Measurements from ENCODE around the gene ZIK1. TPM values are rescaled to one million over a fixed set of nuclear protein-coding genes. Genes with fewer than 3 reads are reported as not detected.
A peak's percentile ranks its signal among the peaks of the same experiment; 100 is the strongest.

Gene ZIK1
- 1 to 10 TPM in 3 of 4 donors, not detected in 1; 1.6 to 8.0 (median 2.1) TPM for polyA plus RNA-seq
- long read RNA-seq, donor 1, partial matches to known transcripts = 0 of 1 reads
- long read RNA-seq, donor 1, other reads (novel, unspliced or antisense) = 0 of 1 reads
- long read RNA-seq, donor 2, partial matches to known transcripts = 0 of 1 reads
- long read RNA-seq, donor 2, other reads (novel, unspliced or antisense) = 0 of 1 reads
- long read RNA-seq, donor 3, partial matches to known transcripts = 0 of 1 reads
- long read RNA-seq, donor 3, other reads (novel, unspliced or antisense) = 0 of 1 reads
- long read RNA-seq, donor 4 = 0 reads
- long read RNA-seq, donor 5 = 0 reads
- long read RNA-seq, donor 6 = 0 reads
- long read RNA-seq, donor 7, partial matches to known transcripts = 0 of 1 reads
- long read RNA-seq, donor 7, other reads (novel, unspliced or antisense) = 0 of 1 reads
- long read RNA-seq, donor 8 = 0 reads
- long read RNA-seq, donor 9 = 0 reads
- long read RNA-seq, donor 10, full-length matches to known transcripts = 3 of 3 reads
- long read RNA-seq, donor 10, partial matches to known transcripts = 0 of 3 reads
- long read RNA-seq, donor 10, other reads (novel, unspliced or antisense) = 0 of 3 reads

DNA sequence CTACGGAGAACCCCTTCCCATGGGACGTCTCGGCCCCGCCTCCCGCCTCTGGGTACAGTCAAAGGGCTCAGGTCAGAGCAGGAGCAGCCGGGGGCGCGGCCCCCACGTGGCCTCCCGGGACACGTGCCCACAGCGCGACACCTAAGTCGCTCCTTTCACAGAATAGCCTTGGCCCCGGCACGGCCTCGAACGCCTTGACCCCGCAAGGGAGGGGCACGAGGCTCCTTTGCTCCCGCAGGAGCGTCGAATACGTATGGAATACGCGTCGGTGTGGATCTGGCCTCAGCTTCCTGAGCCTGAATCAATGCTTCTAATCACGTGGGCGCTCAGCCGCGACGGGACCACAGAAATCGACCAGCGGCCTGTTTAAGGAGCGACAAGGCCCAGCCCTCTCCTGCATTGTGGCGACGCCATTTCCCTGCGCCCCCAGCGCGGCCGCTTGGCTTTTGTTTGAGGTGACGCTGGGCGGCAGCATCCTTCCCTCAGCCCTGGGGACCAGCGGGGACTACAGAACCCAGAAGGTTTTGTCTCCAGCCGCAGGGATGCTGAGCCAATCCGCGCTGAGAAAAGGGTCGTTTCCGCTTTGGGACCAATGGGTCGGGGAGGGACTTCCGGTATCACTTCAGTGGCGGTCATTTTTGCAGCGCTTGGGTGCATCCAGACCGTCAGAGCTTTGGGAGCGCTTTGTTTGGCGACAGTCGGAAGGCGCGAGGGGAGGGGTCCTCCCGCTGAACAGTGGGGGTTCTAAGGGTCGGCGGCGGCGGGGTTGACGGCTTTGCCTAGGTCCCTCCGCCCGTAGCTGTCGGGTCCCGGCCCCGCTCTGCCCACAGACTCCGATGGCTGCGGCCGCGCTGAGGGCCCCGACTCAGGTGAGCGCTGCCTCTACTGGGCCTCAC is at the start of gene ZIK1:
ZIK1 (plus strand) TSS at position 625 of the 896 bp plus-strand sequence; CDS start at position 837, 212 bp downstream.
- DNase-seq (peak; percentile 81 to 97), FAIRE-seq (no peak)
- H3K4me3 ChIP-seq (ENCODE audit: low read depth in 1 of 3, low read length in 3 of 3) = peak within 1 kb of the TSS; percentile 43 to 67 (median 59)
- H3K27me3 ChIP-seq (ENCODE audit: control insufficient read depth in 3 of 3, insufficient read depth in 3 of 3, low read length in 3 of 3) = no peaks in the 10 kb centered on the region
- peaks cover 0 to 16% (median 3%) of the 10 kb centered on the region in 3 donors for H3K36me3 ChIP-seq (ENCODE audit: control insufficient read depth in 3 of 3, insufficient read depth in 2 of 3, low read depth in 1 of 3, low read length in 3 of 3)
- H3K4me1 ChIP-seq (ENCODE audit: control insufficient read depth in 3 of 3, insufficient read depth in 2 of 3, low read depth in 1 of 3, low read length in 2 of 3) = peaks cover 0 to 14% (median 4%) of the 10 kb centered on the region in 3 donors
- WGBS, 3 donors = 3 to 13% (median 10%) methylated on average over 71 to 76 of the region's 76 CpGs
- H3K27ac ChIP-seq (ENCODE audit: low read depth in 1 of 3, low read length in 2 of 3) = peak within 1 kb of the TSS in 2 of 3 donors; percentile 54 to 55
- peaks cover 2 to 57% of the 10 kb centered on the region in 2 donors for H3K9me3 ChIP-seq (ENCODE audit: control insufficient read depth in 2 of 2, insufficient read depth in 1 of 2, low read depth in 1 of 2, low read length in 1 of 2)

DNA sequence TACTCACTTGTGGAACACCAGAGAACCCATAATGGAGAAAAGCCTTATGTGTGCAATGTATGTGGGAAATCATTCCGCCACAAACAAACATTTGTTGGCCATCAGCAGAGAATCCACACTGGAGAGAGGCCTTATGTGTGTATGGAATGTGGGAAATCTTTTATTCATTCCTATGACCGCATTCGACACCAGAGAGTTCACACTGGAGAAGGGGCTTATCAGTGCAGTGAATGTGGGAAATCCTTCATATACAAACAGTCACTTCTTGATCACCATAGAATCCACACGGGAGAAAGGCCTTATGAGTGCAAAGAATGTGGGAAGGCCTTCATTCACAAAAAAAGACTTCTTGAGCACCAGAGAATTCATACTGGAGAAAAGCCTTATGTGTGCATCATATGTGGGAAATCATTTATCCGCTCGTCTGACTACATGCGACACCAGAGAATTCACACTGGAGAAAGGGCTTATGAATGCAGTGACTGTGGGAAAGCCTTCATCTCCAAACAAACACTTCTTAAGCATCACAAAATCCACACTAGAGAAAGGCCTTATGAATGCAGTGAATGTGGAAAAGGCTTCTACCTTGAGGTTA is 45.9 kb upstream of the ZIK1 start:
- Histone ChIP-seq H3K9me3 (ENCODE audit: control insufficient read depth in 2 of 2, insufficient read depth in 1 of 2, low read depth in 1 of 2, low read length in 1 of 2) (peaks cover 11 to 82% of the 10 kb centered on the region in 2 donors), H3K27ac (ENCODE audit: low read depth in 1 of 3, low read length in 2 of 3) (no peak overlapping the region), H3K27me3 (ENCODE audit: control insufficient read depth in 3 of 3, insufficient read depth in 3 of 3, low read length in 3 of 3) (no peaks in the 10 kb centered on the region), H3K4me1 (ENCODE audit: control insufficient read depth in 3 of 3, insufficient read depth in 2 of 3, low read depth in 1 of 3, low read length in 2 of 3) (no peaks in the 10 kb centered on the region), H3K4me3 (ENCODE audit: low read depth in 1 of 3, low read length in 3 of 3) (no peak overlapping the region), H3K36me3 (ENCODE audit: control insufficient read depth in 3 of 3, insufficient read depth in 2 of 3, low read depth in 1 of 3, low read length in 3 of 3) (peaks cover 32 to 38% (median 34%) of the 10 kb centered on the region in 3 donors)
- DNase-seq = no peak
- WGBS, 3 donors = 98 to 99% (median 98%) methylated on average over 7 of the region's 7 CpGs
- no peak for FAIRE-seq

DNA sequence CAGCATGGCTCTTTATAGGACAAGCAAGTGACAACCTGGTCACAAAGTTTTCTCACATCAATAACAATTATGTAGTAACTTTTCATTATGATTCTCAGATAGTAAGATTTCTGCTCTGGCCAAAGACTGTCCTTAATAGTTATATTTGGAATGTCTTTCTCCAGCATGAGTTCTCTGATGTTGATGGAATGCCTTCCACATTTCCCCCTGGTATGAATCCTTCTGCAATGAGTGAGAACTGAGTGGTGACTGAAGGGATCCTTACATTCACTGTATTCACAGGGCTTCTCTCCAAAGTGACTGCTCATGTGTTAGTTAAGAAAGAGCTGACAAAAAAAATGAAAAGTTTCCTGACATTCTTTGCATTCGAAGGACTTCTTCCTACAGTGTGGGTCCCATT is 37.4 kb upstream of the ZIK1 start:
- Histone ChIP-seq H3K27ac (ENCODE audit: low read depth in 1 of 3, low read length in 2 of 3) (no peak overlapping the region), H3K9me3 (ENCODE audit: control insufficient read depth in 2 of 2, insufficient read depth in 1 of 2, low read depth in 1 of 2, low read length in 1 of 2) (peaks cover 6 to 71% of the 10 kb centered on the region in 2 donors), H3K36me3 (ENCODE audit: control insufficient read depth in 3 of 3, insufficient read depth in 2 of 3, low read depth in 1 of 3, low read length in 3 of 3) (peaks cover 35 to 40% (median 39%) of the 10 kb centered on the region in 3 donors), H3K4me1 (ENCODE audit: control insufficient read depth in 3 of 3, insufficient read depth in 2 of 3, low read depth in 1 of 3, low read length in 2 of 3) (no peaks in the 10 kb centered on the region), H3K4me3 (ENCODE audit: low read depth in 1 of 3, low read length in 3 of 3) (no peak overlapping the region), H3K27me3 (ENCODE audit: control insufficient read depth in 3 of 3, insufficient read depth in 3 of 3, low read length in 3 of 3) (peaks cover 0 to 3% (median 0%) of the 10 kb centered on the region in 3 donors)
- FAIRE-seq (no peak), DNase-seq (no peak)
- 94 to 100% (median 100%) methylated on average over 1 of the region's 1 CpG for WGBS, 3 donors

DNA sequence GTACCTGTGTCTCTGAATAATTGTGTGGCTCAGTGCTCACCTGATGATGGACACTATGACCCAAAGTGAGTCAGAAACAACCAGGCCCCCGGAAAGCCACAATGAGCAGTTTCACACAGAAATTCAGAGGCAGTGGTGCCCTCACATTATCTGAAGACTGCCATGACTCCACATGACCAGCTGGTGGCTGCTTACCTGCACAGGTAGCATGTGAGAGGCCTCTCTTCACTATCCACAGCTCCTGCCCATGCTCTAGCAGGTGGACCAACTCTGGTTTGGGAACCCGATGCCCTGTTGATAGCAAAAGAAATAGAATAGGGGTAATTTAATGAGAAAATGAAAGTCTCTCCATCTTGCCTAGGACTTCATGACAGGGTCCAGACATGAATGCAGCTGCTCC is 31.5 kb upstream of the ZIK1 start:
- H3K4me3 ChIP-seq (ENCODE audit: low read depth in 1 of 3, low read length in 3 of 3) = no peak overlapping the region
- H3K36me3 ChIP-seq (ENCODE audit: control insufficient read depth in 3 of 3, insufficient read depth in 2 of 3, low read depth in 1 of 3, low read length in 3 of 3) = peaks cover 38 to 57% (median 49%) of the 10 kb centered on the region in 3 donors

DNA sequence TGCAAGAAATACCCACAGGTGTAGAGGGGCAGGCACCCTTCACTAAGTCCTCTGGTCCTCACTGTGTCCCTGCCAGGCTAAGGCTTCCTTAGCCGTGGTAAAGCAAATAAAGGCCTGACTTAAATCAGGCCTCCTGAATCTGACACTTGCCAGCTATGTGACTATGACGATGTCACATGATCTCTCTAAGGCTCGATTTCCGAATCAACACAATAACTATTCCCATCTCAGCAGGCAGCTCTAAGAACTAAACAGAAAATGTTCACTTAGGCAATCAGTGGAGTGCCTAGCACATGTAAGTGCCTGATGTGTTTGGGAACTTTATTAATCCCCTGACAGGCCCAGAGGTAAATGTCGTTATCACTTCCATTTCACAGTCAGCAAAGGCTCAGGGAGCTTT is 26.3 kb upstream of the ZIK1 start:
- no peaks in the 10 kb centered on the region for H3K27me3 ChIP-seq (ENCODE audit: control insufficient read depth in 3 of 3, insufficient read depth in 3 of 3, low read length in 3 of 3)
- DNase-seq (no peak), FAIRE-seq (no peak)
- 88 to 95% (median 89%) methylated on average over 5 of the region's 5 CpGs for WGBS, 3 donors
- no peak overlapping the region for H3K4me3 ChIP-seq (ENCODE audit: low read depth in 1 of 3, low read length in 3 of 3)
- H3K9me3 ChIP-seq (ENCODE audit: control insufficient read depth in 2 of 2, insufficient read depth in 1 of 2, low read depth in 1 of 2, low read length in 1 of 2) = peaks cover 0 to 43% of the 10 kb centered on the region in 2 donors
- H3K36me3 ChIP-seq (ENCODE audit: control insufficient read depth in 3 of 3, insufficient read depth in 2 of 3, low read depth in 1 of 3, low read length in 3 of 3) = peaks cover 11 to 34% (median 18%) of the 10 kb centered on the region in 3 donors
- peaks cover 4 to 13% (median 7%) of the 10 kb centered on the region in 3 donors for H3K4me1 ChIP-seq (ENCODE audit: control insufficient read depth in 3 of 3, insufficient read depth in 2 of 3, low read depth in 1 of 3, low read length in 2 of 3)
- no peak overlapping the region for H3K27ac ChIP-seq (ENCODE audit: low read depth in 1 of 3, low read length in 2 of 3)

More for the DNA sequence above, 31.5 kb upstream of the ZIK1 start:
- 90 to 98% (median 97%) methylated on average over 2 of the region's 2 CpGs for WGBS, 3 donors
- DNase-seq (no peak), FAIRE-seq (no peak)
- H3K4me1 ChIP-seq (ENCODE audit: control insufficient read depth in 3 of 3, insufficient read depth in 2 of 3, low read depth in 1 of 3, low read length in 2 of 3) = no peaks in the 10 kb centered on the region
- no peak overlapping the region for H3K27ac ChIP-seq (ENCODE audit: low read depth in 1 of 3, low read length in 2 of 3)
- no peaks in the 10 kb centered on the region for H3K27me3 ChIP-seq (ENCODE audit: control insufficient read depth in 3 of 3, insufficient read depth in 3 of 3, low read length in 3 of 3)
- H3K9me3 ChIP-seq (ENCODE audit: control insufficient read depth in 2 of 2, insufficient read depth in 1 of 2, low read depth in 1 of 2, low read length in 1 of 2) = peaks cover 6 to 72% of the 10 kb centered on the region in 2 donors

DNA sequence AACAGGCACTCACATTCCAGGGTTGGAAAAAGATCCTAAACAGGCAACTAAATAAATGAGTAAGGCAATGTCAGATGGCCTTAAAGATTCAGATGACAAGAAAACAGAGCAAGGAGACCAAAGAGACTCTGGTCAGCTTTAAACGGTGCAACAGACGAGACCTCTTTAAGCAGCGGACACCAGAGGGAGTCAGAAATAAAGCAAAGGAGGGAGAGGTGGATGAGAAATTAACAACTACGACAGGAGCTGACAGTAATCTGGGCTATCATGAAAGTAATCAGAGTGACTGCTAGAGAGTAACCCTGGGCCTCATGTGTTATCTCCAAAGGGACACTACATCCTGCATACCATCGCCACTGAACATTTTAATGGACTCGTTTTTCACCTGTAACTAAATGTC is 25.4 kb upstream of the ZIK1 start:
- peaks cover 0 to 40% of the 10 kb centered on the region in 2 donors for H3K9me3 ChIP-seq (ENCODE audit: control insufficient read depth in 2 of 2, insufficient read depth in 1 of 2, low read depth in 1 of 2, low read length in 1 of 2)
- DNase-seq (no peak), FAIRE-seq (no peak)
- WGBS, 3 donors = 32 to 55% (median 46%) methylated on average over 6 of the region's 6 CpGs
- H3K27ac ChIP-seq (ENCODE audit: low read depth in 1 of 3, low read length in 2 of 3) = peak overlapping the region in 1 of 3 donors; percentile 79
- no peaks in the 10 kb centered on the region for H3K27me3 ChIP-seq (ENCODE audit: control insufficient read depth in 3 of 3, insufficient read depth in 3 of 3, low read length in 3 of 3)
- peaks cover 6 to 25% (median 14%) of the 10 kb centered on the region in 3 donors for H3K36me3 ChIP-seq (ENCODE audit: control insufficient read depth in 3 of 3, insufficient read depth in 2 of 3, low read depth in 1 of 3, low read length in 3 of 3)
- peaks cover 4 to 13% (median 7%) of the 10 kb centered on the region in 3 donors for H3K4me1 ChIP-seq (ENCODE audit: control insufficient read depth in 3 of 3, insufficient read depth in 2 of 3, low read depth in 1 of 3, low read length in 2 of 3)
- peak overlapping the region in 2 of 3 donors; percentile 89 to 96 for H3K4me3 ChIP-seq (ENCODE audit: low read depth in 1 of 3, low read length in 3 of 3)

DNA sequence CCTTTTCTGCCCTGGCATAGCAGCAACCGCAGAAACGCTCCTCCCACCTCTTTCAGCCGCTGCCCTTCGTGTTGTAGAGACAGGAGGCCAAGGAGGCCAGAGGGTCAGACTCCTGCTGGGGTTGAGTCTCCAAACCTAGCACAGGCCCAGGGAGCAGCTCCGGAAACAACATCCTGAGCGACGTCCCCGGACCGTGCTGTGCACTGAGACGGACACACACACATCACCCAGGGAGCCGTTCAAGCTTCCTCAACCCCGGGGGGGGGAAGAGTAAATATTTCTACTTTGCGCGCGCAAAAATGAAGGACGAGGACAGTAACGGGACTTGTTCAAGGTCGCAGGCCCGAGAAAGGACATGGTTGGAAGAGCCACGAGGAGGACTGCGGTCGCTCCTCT is 24.9 kb upstream of the ZIK1 start:
- peaks cover 4 to 20% (median 12%) of the 10 kb centered on the region in 3 donors for H3K36me3 ChIP-seq (ENCODE audit: control insufficient read depth in 3 of 3, insufficient read depth in 2 of 3, low read depth in 1 of 3, low read length in 3 of 3)
- peak overlapping the region; percentile 87 to 96 (median 89) for H3K4me3 ChIP-seq (ENCODE audit: low read depth in 1 of 3, low read length in 3 of 3)
- H3K27me3 ChIP-seq (ENCODE audit: control insufficient read depth in 3 of 3, insufficient read depth in 3 of 3, low read length in 3 of 3) = no peaks in the 10 kb centered on the region
- H3K4me1 ChIP-seq (ENCODE audit: control insufficient read depth in 3 of 3, insufficient read depth in 2 of 3, low read depth in 1 of 3, low read length in 2 of 3) = peaks cover 4 to 13% (median 7%) of the 10 kb centered on the region in 3 donors
- DNase-seq = peak; percentile 10 to 63
- peaks cover 0 to 39% of the 10 kb centered on the region in 2 donors for H3K9me3 ChIP-seq (ENCODE audit: control insufficient read depth in 2 of 2, insufficient read depth in 1 of 2, low read depth in 1 of 2, low read length in 1 of 2)
- 0% methylated on average over 22 of the region's 22 CpGs for WGBS, 3 donors
- FAIRE-seq = no peak
- peak overlapping the region in 2 of 3 donors; percentile 79 to 80 for H3K27ac ChIP-seq (ENCODE audit: low read depth in 1 of 3, low read length in 2 of 3)

All from small intestine (tissue), 16 donors.